GM19099 (cell line): Measurements from ENCODE around the gene RBPMS2.

Experiments
- POLR2A ChIP-seq: IDR thresholded peaks from 3 replicates; pipeline ENCODE4 v1.6.1; 2011; ENCODE audit warnings: low read depth; ENCODE audit not compliant: insufficient read length; ENCODE audit errors: extremely low read depth

Gene RBPMS2

DNA sequence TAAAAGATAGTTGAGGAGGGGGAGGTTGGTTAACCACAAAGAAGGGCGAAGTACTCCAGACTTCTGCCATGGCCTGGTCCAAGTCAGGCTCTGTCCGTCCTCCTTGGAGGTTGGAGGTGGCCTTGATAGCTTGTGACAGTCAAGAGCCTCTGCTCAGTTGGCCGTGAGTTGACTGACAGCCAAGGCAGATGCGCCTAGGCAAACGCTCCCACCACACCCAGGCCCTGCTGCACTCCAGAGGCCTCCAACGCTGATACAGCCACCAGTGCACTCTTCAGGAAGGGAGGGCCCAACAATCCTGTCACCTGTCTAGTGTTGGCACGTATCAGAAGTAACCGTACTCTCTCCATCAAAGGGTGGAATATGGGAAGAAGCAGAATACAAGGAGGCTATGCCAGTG is 9.3 kb downstream of the RBPMS2 start:
- no peak for TF ChIP-seq POLR2A

GRCh38 chr15:64763874-64764273 is 11.5 kb downstream of the RBPMS2 start:
- no peak for TF ChIP-seq POLR2A

- no peak for TF ChIP-seq POLR2A
Measured at GRCh38 chr15:64763462-64763861, 11.9 kb downstream of the RBPMS2 start.

DNA sequence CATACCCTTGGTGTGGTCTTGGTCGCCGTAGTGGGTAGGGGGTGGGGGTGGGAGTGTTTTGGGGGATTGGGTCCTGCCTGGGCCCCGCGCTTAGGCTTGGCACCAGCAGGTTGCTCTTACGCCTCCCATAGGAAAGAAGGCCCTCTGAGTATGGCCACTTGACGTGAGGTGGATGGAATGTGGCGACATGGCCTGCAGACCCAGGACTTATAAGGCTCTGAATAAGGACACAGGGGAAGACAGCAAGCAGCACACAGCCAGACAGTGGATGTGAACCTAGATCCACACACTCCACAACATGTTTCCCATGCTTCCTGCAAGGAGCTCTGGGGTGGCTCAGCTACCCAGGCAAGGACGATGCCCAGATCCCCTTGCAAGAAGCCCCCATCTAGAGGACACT is 12.4 kb downstream of the RBPMS2 start:
- TF ChIP-seq POLR2A, result no peak

GRCh38 chr15:64762546-64762945 is 12.8 kb downstream of the RBPMS2 start:
- TF ChIP-seq POLR2A, result no peak

GRCh38 chr15:64761156-64761555 is 14.2 kb downstream of the RBPMS2 start:
- TF ChIP-seq POLR2A, result no peak

DNA sequence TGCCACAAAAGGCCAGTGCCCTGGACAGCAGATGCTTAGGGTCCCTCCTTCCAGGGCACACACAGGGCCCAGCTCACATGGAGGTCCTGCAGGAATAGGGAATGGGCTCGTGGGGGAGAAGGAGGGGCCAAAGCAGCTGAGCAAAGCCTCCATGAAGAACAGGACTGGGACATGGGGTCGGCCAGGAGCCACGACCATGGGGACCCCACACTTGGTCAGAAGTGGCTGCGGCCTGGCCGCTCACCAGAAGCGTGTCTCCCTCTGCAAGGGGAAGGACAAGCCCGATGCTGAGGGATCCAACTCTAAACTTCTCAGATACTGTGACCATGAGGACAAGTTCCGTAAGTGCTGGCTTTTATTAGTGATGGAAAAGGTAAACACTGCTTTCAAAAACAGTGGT is 15.3 kb downstream of the RBPMS2 start:
- no peak for TF ChIP-seq POLR2A

- no peak for TF ChIP-seq POLR2A
Measured at GRCh38 chr15:64755427-64755940, 19.9 kb downstream of the RBPMS2 start.

DNA sequence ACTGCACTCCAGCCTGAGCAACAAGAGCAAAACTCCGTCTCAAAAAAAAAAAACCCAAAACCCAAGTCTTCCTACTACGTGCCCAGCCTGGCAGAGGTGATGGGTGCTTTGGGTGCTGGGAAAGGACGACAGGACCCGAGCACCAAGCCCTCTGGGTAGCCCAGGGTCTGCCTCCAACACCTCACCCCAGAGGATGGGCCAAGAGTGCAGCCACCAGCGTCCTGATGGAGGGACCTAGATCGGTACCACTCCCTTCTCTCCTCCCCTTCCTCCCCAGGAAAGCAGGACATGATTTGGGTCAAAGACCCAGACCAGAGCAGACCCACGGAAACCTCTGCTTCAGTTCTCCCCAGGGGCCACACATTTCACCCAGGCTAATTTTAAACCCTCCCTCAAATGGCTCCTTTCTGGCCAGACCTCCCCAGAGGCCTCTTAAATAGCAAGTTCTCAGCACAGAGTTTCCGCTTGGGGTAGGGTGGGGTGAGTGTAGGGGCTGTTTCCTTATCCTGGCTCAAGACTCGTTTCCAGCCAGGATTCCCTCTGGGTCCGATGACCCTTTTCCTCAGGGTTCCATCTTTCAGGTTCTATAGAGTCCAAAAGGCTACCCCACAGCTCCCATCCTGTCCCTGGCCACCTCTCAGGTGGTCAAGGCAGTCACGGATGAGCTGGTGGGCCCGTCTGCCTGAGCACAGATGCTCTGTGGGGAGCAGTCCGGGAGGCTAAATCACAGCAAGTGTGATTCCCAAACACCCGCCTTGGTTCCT is 20.5 kb downstream of the RBPMS2 start:
- peak; percentile 34 for TF ChIP-seq POLR2A

GRCh38 chr15:64753480-64754185 is 21.8 kb downstream of the RBPMS2 start:
- TF ChIP-seq POLR2A, result peak; percentile 15

- no peak for TF ChIP-seq POLR2A
Measured at GRCh38 chr15:64751464-64751863, 23.9 kb downstream of the RBPMS2 start.

GRCh38 chr15:64749999-64750657 is 25.3 kb downstream of the RBPMS2 start:
- TF ChIP-seq POLR2A, result no peak

- TF ChIP-seq POLR2A, result no peak
Measured at GRCh38 chr15:64749167-64749566, 26.2 kb downstream of the RBPMS2 start.

GRCh38 chr15:64748251-64748650 is 27.1 kb downstream of the RBPMS2 start:
- TF ChIP-seq POLR2A, result no peak

DNA sequence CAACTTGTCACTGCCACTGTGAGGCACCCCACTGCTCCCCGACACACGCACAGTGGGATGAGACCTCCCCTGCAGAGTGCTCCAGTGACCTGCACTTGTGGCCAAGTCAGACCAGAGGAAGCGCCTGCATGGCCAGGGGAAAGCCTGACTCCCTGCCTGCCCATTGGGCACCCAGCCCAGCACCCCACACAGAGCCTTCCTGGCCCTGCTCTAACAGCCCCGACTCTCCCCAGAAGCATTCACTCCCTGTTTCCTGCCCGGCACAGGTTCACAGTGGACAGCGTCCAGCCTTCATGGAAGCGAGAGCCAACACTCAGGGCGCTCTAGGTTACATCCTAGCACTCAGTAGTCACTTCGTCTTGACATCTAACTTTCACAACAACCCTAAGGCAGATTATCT is 27.8 kb downstream of the RBPMS2 start:
- no peak for TF ChIP-seq POLR2A

DNA sequence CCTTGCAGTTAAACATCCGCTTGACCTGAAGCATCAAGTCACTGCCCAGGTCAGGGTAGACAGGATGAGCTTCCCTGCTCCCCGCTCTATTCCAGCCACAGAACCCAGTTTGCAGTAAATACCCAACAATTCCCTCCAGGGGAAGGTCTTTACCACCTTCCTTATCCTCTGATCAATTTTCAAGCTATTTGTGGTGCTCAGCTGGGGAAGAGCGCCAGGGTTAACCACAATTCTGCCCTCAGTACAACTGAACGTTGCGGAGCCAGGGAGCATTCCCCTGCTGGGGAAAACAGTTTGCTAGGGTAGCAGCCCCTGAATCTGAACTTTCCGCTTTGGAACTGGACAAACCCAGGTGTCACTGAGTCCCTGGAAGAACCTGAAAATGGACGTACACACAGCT is 28.5 kb downstream of the RBPMS2 start:
- TF ChIP-seq POLR2A, result no peak
